ENCODE measurements around the gene EPHA6.
"Not testable (repeated sequence)": the region's sequence is repeated elsewhere in the genome, so short reads cannot be mapped to it uniquely, and the experiment has no call there.

DNA sequence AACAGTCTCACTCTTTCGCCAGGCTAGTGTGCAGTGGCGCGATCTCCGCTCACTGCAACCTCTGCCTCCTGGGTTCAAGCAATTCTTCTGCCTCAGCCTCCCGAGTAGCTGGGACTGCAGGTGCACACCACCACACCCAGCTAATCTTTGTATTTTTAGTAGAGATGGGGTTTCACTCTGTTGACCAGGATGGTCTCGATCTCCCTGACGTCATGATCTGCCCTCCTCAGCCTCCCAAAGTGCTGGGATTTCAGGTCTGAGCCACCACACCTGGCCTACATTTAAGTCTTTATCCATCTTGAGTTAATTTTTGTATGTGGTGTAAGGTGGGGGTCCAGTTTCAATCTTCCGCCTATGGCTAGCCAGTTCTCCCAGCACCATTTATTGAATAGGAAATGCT lies 211.2 kb downstream of the EPHA6 start:
- TF ChIP-seq, protein P1, sequence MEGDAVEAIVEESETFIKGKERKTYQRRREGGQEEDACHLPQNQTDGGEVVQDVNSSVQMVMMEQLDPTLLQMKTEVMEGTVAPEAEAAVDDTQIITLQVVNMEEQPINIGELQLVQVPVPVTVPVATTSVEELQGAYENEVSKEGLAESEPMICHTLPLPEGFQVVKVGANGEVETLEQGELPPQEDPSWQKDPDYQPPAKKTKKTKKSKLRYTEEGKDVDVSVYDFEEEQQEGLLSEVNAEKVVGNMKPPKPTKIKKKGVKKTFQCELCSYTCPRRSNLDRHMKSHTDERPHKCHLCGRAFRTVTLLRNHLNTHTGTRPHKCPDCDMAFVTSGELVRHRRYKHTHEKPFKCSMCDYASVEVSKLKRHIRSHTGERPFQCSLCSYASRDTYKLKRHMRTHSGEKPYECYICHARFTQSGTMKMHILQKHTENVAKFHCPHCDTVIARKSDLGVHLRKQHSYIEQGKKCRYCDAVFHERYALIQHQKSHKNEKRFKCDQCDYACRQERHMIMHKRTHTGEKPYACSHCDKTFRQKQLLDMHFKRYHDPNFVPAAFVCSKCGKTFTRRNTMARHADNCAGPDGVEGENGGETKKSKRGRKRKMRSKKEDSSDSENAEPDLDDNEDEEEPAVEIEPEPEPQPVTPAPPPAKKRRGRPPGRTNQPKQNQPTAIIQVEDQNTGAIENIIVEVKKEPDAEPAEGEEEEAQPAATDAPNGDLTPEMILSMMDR (IDR thresholded peaks at IDR 0.05), result not testable (repeated sequence)
- not testable (repeated sequence) for TF ChIP-seq POLR2A (IDR thresholded peaks at IDR 0.05); EP300 (IDR thresholded peaks at IDR 0.05; ENCODE audit: low read depth); POLR2AphosphoS5 (IDR thresholded peaks at IDR 0.05)

All from transverse colon (tissue), 4 donors.